Neutrophil (primary cell): ENCODE data around the gene POLQ.

Source experiments
- H3K27ac ChIP-seq: fragments of 200-600 bp; sonication (generic); 2 replicates; pipeline ENCODE4 v1.5.1; 2016; ENCODE audit warnings: mild to moderate bottlenecking, moderate library complexity
- H3K27me3 ChIP-seq: fragments of 200-600 bp; sonication (generic); 2 replicates; pipeline ENCODE4 v1.6.0; 2016; ENCODE audit warnings: mild to moderate bottlenecking
- H3K36me3 ChIP-seq: fragments of 200-600 bp; sonication (generic); 2 replicates; pipeline ENCODE4 v1.5.1; 2017
- H3K4me1 ChIP-seq, 2 experiments: fragments of 200-600 bp in 1 of 2; sonication (generic) in 1 of 2; 1 replicate in 1 of 2; 2 replicates in 1 of 2; pipeline versions ENCODE4 v1.5.1 to v1.6.1; 2013 to 2016; ENCODE audit warnings: low read depth in 1 of 2, low read length in 1 of 2, mild to moderate bottlenecking in 1 of 2, moderate library complexity in 1 of 2; ENCODE audit not compliant: control insufficient read depth in 1 of 2, insufficient read depth in 1 of 2
- H3K4me3 ChIP-seq, 2 experiments: fragments of 200-600 bp in 1 of 2; sonication (generic) in 1 of 2; 1 replicate in 1 of 2; 2 replicates in 1 of 2; pipeline ENCODE4 v1.5.1; 2013 to 2016; ENCODE audit warnings: low read depth in 1 of 2, low read length in 1 of 2, mild to moderate bottlenecking in 1 of 2, moderate library complexity in 1 of 2
- H3K9me3 ChIP-seq: fragments of 200-600 bp; sonication (generic); 2 replicates; pipeline ENCODE4 v1.5.1; 2016
- TF ChIP-seq, protein P1 (sequence below): fragments of 200-600 bp; sonication (generic); IDR thresholded peaks from 2 replicates; pipeline ENCODE4 v1.5.1; 2016; ENCODE audit warnings: antibody characterized with exemption

The POLQ gene

GRCh38 chr3:121515313-121515712 is 30.5 kb downstream of the POLQ start:
- Histone ChIP-seq H3K27ac (no peak overlapping the region), H3K9me3 (no peaks in the 10 kb centered on the region), H3K4me1 (no peaks in the 10 kb centered on the region), H3K36me3 (peaks cover 13% of the 10 kb centered on the region), H3K27me3 (no peaks in the 10 kb centered on the region), H3K4me3 (no peak overlapping the region)
- TF ChIP-seq, protein P1, sequence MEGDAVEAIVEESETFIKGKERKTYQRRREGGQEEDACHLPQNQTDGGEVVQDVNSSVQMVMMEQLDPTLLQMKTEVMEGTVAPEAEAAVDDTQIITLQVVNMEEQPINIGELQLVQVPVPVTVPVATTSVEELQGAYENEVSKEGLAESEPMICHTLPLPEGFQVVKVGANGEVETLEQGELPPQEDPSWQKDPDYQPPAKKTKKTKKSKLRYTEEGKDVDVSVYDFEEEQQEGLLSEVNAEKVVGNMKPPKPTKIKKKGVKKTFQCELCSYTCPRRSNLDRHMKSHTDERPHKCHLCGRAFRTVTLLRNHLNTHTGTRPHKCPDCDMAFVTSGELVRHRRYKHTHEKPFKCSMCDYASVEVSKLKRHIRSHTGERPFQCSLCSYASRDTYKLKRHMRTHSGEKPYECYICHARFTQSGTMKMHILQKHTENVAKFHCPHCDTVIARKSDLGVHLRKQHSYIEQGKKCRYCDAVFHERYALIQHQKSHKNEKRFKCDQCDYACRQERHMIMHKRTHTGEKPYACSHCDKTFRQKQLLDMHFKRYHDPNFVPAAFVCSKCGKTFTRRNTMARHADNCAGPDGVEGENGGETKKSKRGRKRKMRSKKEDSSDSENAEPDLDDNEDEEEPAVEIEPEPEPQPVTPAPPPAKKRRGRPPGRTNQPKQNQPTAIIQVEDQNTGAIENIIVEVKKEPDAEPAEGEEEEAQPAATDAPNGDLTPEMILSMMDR: no peak

- Histone ChIP-seq H3K9me3 (no peaks in the 10 kb centered on the region), H3K4me1 (no peaks in the 10 kb centered on the region), H3K36me3 (peaks cover 13% of the 10 kb centered on the region), H3K27me3 (no peaks in the 10 kb centered on the region), H3K4me3 (no peak overlapping the region), H3K27ac (no peak overlapping the region)
- TF ChIP-seq, protein P1: no peak
Measured at GRCh38 chr3:121514496-121514895, 31.3 kb downstream of the POLQ start.

GRCh38 chr3:121508389-121508788 is 37.4 kb downstream of the POLQ start:
- Histone ChIP-seq H3K9me3 (no peaks in the 10 kb centered on the region), H3K36me3 (peaks cover 37% of the 10 kb centered on the region), H3K4me3 (no peak overlapping the region), H3K27me3 (no peaks in the 10 kb centered on the region), H3K27ac (no peak overlapping the region), H3K4me1 (no peaks in the 10 kb centered on the region)
- TF ChIP-seq, protein P1: no peak

- no peaks in the 10 kb centered on the region for H3K9me3 ChIP-seq
- no peaks in the 10 kb centered on the region for H3K27me3 ChIP-seq
- no peak overlapping the region for H3K4me3 ChIP-seq
- peaks cover 37% of the 10 kb centered on the region for H3K36me3 ChIP-seq
- H3K27ac ChIP-seq: no peak overlapping the region
- no peaks in the 10 kb centered on the region for H3K4me1 ChIP-seq
- TF ChIP-seq, protein P1: no peak
Measured at GRCh38 chr3:121505256-121505655, 40.5 kb downstream of the POLQ start.

GRCh38 chr3:121504618-121505017 is 41.2 kb downstream of the POLQ start:
- no peak overlapping the region for H3K27ac ChIP-seq
- H3K36me3 ChIP-seq: peaks cover 31% of the 10 kb centered on the region
- H3K4me3 ChIP-seq: no peak overlapping the region
- H3K27me3 ChIP-seq: no peaks in the 10 kb centered on the region
- H3K4me1 ChIP-seq: no peaks in the 10 kb centered on the region
- TF ChIP-seq, protein P1: no peak
- H3K9me3 ChIP-seq: no peaks in the 10 kb centered on the region

- H3K27ac ChIP-seq: no peak overlapping the region
- no peaks in the 10 kb centered on the region for H3K4me1 ChIP-seq
- H3K9me3 ChIP-seq: no peaks in the 10 kb centered on the region
- no peak overlapping the region for H3K4me3 ChIP-seq
- peaks cover 34% of the 10 kb centered on the region for H3K36me3 ChIP-seq
- TF ChIP-seq, protein P1: no peak
- H3K27me3 ChIP-seq: no peaks in the 10 kb centered on the region
Measured at GRCh38 chr3:121496786-121497185, 49.0 kb downstream of the POLQ start.
